ENCODE data around the gene USP3.

DNA sequence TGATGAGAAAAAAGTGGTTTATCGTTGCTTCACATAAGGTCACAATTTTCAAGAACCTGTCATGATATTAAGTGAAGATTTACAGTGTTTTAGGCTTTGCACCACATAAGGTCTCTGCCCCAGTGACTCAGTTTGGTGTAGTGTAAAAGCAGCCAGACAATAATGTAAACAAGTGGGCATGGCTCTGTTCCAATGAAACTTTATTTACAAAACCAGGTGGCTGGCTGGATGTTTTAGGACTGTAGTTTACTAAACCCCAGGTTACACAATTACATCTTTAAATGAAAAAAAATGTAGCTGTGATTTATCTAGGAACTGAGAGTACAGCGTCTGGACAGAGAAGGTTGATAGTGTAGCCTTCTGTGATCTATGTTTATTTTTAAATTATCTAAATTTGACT lies 83.1 kb downstream of the USP3 start:
- TF ChIP-seq, protein P1, sequence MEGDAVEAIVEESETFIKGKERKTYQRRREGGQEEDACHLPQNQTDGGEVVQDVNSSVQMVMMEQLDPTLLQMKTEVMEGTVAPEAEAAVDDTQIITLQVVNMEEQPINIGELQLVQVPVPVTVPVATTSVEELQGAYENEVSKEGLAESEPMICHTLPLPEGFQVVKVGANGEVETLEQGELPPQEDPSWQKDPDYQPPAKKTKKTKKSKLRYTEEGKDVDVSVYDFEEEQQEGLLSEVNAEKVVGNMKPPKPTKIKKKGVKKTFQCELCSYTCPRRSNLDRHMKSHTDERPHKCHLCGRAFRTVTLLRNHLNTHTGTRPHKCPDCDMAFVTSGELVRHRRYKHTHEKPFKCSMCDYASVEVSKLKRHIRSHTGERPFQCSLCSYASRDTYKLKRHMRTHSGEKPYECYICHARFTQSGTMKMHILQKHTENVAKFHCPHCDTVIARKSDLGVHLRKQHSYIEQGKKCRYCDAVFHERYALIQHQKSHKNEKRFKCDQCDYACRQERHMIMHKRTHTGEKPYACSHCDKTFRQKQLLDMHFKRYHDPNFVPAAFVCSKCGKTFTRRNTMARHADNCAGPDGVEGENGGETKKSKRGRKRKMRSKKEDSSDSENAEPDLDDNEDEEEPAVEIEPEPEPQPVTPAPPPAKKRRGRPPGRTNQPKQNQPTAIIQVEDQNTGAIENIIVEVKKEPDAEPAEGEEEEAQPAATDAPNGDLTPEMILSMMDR (IDR thresholded peaks at IDR 0.05 in 4 of 5, conservative IDR thresholded peaks at IDR 0.05 in 1 of 5), result no peak
- TF ChIP-seq POLR2A (IDR thresholded peaks at IDR 0.05), result no peak

Measured in gastrocnemius medialis (tissue), 4 donors.